Ovary (tissue), 9 donors: Measurements from ENCODE around the gene CAPN1. TPM values are rescaled to one million over a fixed set of nuclear protein-coding genes. Genes with fewer than 3 reads are reported as not detected.

ENCODE experiments used
- DNase-seq, 5 donors: peaks; one replicate each; pipeline ENCODE4 v3.0.0-alpha.2; 2019 to 2020
- H3K27ac ChIP-seq, 2 donors: fragments of 200-600 bp; one replicate each; pipeline versions ENCODE4 v1.5.1 to v1.8.0; 2019 to 2022
- H3K27me3 ChIP-seq: fragments of 200-600 bp; one replicate; pipeline ENCODE4 v1.8.0; 2022
- H3K36me3 ChIP-seq: fragments of 200-600 bp; sonication (generic); one replicate; pipeline ENCODE4 v1.5.1; 2019
- H3K4me1 ChIP-seq: one replicate; pipeline ENCODE4 v1.8.1; 2013; ENCODE audit warnings: mild to moderate bottlenecking, moderate library complexity; ENCODE audit not compliant: insufficient read depth
- H3K4me3 ChIP-seq: fragments of 200-600 bp; sonication (generic); one replicate; pipeline ENCODE4 v1.5.1; 2017
- H3K9me3 ChIP-seq, 2 donors: fragments of 200-600 bp in 1 of 2; sonication (generic) in 1 of 2; one replicate each; pipeline versions ENCODE4 v1.5.1 to v1.8.1; 2013 to 2019; ENCODE audit warnings: mild to moderate bottlenecking in 1 of 2, moderate library complexity in 1 of 2
- EP300 ChIP-seq: sonication (generic); formaldehyde crosslinking; IDR thresholded peaks from one replicate; pipeline ENCODE4 v1.6.1; 2017; ENCODE audit warnings: antibody characterized with exemption
- POLR2A ChIP-seq: fragments of 450-650 bp; IDR thresholded peaks from one replicate; pipeline ENCODE4 v1.6.1; 2017; ENCODE audit warnings: antibody characterized with exemption, mild to moderate bottlenecking, moderate library complexity
- WGBS, 3 donors: extraction: QIAGEN DNeasy Blood & Tissue Kit in 1 of 3; methylation state at CpG; one replicate each; pipeline versions ENCODE4 v1.1.5 to v1.1.7; 2013 to 2017; 5-methylcytosine and 5-hydroxymethylcytosine counted together
- intact Hi-C, 4 donors: fragments of 100-400 bp; cut with DNase I; formaldehyde crosslinking; loops; one replicate each; pipeline versions ENCODE4 v1.11.0 to v1.15.1; 2022 to 2023
- polyA plus RNA-seq, 2 donors: library from polyadenylated mRNA; stranded (reverse); fragments of 200-250 nt in 1 of 2; fragments of 350-450 nt in 1 of 2; fragmentation: Illumina TruSeq in 1 of 2; extraction: RNeasy Lipid Tissue Mini Kit (QIAGEN cat#74804) in 1 of 2; gene quantifications; one replicate each; pipeline ENCODE4 v1.2.3, GENCODE V29; 2013 to 2014
- total RNA-seq, 7 donors: library from RNA; depleted of rRNA in 2 of 7; stranded (reverse); fragments of >200 nt in 2 of 7; fragmentation: NEBNext Ultra II Directional in 3 of 7; extraction: Animal tissue kit (Norgen Biotek cat#: 25700) in 3 of 7; gene quantifications; one replicate each; pipeline versions ENCODE4 v1.1.0 to v1.2.4, GENCODE V29; 2016 to 2023
- TF ChIP-seq, protein P1 (sequence below), 3 donors: fragments of 450-650 bp in 2 of 3; fragments of 200-600 bp in 1 of 3; IDR thresholded peaks; one replicate each; pipeline versions ENCODE4 v1.5.1 to v1.8.0; 2016 to 2022; ENCODE audit warnings: antibody characterized with exemption in 3 of 3, mild to moderate bottlenecking in 1 of 3
- donor health status: DM: no; HTN: no; CAD: no; lungs with moderate emphysema.
- donor health status: DM: no; HTN: no; CAD: no.
- donor health status: Bipolar disorder and iron deficiency.
- donor health status: DM: yes; HTN: yes; CAD: no.
- donor health status: DM: no; HTN: no; CAD: no.
- donor health status: DM: yes; HTN: yes; CAD: no.

CAPN1 gene
- total and polyA plus RNA-seq, 9 donors, result 20.0 to 178 (median 124) TPM

DNA sequence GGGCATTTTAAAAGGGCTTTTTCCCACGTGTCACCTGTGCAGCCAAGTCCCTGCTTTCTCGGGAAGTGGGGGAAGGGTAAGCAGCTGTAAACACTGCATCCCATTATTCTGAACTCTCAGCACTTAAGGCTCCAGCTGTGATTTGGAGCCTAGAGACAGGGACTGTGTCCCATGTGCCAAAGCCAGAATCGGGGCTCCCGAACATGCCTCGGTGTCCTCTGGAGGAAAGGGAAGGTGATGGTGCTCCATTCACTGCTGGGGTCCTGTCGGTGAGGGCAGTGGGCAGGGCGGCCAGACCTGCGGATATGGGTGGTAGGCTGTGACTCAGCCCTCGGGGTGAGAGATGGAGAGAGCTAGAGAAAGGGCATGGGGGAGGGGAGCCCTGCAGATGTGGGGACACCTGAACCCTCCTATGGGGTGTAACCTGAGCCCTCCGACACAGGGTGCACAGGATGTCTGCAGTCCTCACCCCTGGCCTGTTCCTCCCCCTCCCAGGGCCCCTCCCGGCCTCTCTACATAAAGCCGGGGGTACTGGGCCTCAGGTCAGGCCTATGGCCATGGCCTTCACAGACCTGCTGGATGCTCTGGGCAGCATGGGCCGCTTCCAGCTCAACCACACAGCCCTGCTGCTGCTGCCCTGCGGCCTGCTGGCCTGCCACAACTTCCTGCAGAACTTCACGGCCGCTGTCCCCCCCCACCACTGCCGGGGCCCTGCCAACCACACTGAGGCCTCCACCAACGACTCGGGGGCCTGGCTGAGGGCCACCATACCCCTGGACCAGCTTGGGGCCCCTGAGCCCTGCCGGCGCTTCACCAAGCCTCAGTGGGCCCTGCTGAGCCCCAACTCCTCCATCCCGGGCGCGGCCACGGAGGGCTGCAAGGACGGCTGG lies 31.8 kb downstream of the CAPN1 start:
- H3K4me3 ChIP-seq, result no peak overlapping the region
- H3K9me3 ChIP-seq, result no peaks in the 10 kb centered on the region
- 46 to 57% (median 54%) methylated on average over 22 to 26 of the region's 26 CpGs for WGBS, 3 donors
- TF ChIP-seq, protein P1, sequence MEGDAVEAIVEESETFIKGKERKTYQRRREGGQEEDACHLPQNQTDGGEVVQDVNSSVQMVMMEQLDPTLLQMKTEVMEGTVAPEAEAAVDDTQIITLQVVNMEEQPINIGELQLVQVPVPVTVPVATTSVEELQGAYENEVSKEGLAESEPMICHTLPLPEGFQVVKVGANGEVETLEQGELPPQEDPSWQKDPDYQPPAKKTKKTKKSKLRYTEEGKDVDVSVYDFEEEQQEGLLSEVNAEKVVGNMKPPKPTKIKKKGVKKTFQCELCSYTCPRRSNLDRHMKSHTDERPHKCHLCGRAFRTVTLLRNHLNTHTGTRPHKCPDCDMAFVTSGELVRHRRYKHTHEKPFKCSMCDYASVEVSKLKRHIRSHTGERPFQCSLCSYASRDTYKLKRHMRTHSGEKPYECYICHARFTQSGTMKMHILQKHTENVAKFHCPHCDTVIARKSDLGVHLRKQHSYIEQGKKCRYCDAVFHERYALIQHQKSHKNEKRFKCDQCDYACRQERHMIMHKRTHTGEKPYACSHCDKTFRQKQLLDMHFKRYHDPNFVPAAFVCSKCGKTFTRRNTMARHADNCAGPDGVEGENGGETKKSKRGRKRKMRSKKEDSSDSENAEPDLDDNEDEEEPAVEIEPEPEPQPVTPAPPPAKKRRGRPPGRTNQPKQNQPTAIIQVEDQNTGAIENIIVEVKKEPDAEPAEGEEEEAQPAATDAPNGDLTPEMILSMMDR (IDR thresholded peaks at IDR 0.05), result no peak
- TF ChIP-seq POLR2A (no peak), EP300 (no peak)
- H3K4me1 ChIP-seq, result no peaks in the 10 kb centered on the region
- H3K36me3 ChIP-seq, result no peaks in the 10 kb centered on the region
- no peak for DNase-seq
- intact Hi-C loops, result no loop called here
- no peaks in the 10 kb centered on the region for H3K27me3 ChIP-seq
- no peak overlapping the region for H3K27ac ChIP-seq

DNA sequence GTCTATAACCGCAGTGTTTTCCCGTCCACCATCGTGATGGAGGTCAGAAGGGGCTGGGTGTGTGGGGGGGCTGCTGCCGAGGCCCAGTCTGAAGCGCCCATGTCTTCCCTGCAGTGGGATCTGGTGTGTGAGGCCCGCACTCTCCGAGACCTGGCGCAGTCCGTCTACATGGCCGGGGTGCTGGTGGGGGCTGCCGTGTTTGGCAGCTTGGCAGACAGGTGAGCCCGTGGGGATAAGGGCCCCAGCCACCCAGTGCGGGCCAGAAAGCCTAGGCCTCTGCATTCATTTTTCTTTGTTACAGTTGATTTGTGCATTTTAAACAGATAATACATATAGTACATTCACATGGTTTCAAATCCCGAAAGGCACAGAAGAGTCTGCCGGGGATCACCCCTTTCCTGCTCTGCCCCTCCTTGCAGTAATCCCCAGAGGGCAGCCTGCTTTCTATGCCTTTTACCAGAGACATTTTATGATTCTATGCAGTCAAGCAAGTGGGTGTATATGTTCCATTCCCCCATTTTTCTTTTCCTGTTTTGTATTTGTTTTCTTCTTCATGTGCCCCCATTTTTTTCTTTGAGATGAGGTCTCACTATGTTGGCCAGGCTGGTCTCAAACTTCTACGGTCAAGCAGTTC lies 32.6 kb downstream of the CAPN1 start:
- intact Hi-C loops, result no loop called here
- 70 to 77% (median 72%) methylated on average over 16 of the region's 16 CpGs for WGBS, 3 donors
- DNase-seq, result no peak
- TF ChIP-seq, protein P1 (IDR thresholded peaks at IDR 0.05), result no peak
- TF ChIP-seq EP300 (no peak), POLR2A (no peak)
- Histone ChIP-seq H3K4me1 (no peaks in the 10 kb centered on the region), H3K27ac (no peak overlapping the region), H3K9me3 (no peaks in the 10 kb centered on the region), H3K36me3 (no peaks in the 10 kb centered on the region), H3K27me3 (no peaks in the 10 kb centered on the region), H3K4me3 (no peak overlapping the region)

DNA sequence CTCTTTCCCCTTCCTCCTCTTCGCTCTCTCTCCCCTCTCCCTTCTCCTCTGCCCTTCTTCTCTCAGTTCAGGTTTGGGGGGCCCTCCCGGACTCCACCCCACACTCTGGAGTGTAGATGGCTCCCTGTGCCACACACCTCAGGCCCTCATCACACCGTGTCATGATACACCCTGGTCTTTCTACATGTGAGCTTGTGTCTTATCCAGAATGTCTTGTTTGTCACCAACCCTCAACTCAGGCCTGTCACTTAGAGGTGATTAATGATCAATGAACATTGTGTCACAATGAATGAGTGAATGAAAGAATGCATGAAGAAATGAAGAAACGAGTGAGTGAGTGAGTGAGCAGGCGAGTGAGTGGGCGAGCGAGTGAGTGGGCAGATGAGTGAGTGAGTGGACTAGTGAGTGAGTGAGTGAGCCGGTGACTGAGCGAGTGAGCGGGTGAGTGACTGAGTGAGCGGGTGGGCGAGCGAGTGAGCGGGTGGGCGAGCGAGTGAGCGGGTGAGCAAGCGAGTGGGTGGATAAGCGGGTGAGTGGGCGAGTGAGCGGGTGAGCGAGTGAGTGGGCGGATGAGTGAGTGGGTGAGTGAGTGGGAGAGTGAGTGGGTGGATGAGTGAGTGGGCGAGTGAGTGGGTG lies 33.8 kb downstream of the CAPN1 start:
- H3K27me3 ChIP-seq, result no peaks in the 10 kb centered on the region
- TF ChIP-seq EP300 (no peak), POLR2A (no peak)
- TF ChIP-seq, protein P1 (IDR thresholded peaks at IDR 0.05), result no peak
- no peaks in the 10 kb centered on the region for H3K4me1 ChIP-seq
- H3K4me3 ChIP-seq, result no peak overlapping the region
- H3K9me3 ChIP-seq, result no peaks in the 10 kb centered on the region
- intact Hi-C loops, result no loop called here
- no peak overlapping the region for H3K27ac ChIP-seq
- no peaks in the 10 kb centered on the region for H3K36me3 ChIP-seq
- WGBS, 3 donors, result 88 to 94% (median 90%) methylated on average over 24 of the region's 24 CpGs
- no peak for DNase-seq

DNA sequence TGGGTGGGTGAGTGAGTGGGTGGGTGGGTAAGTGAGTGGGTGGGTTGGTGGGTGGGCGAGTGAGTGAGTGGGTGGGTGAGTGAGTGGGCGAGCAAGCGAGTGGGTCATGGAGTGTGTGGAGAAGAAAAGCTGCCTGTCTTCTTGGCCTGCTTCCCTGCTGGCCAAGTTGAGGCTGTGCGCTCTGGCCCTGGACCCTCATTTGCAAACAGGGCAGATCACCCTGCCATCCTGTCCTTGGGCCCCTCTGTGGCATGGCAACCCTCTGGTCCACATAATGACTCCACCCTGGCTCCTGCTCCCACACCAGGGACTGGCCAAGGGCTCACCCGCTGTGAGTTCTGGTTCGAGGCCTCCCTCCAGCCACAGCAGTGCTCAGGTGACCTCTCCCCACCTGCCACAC lies 35.1 kb downstream of the CAPN1 start:
- DNase-seq, result no peak
- WGBS, 3 donors, result 77 to 87% (median 86%) methylated on average over 6 of the region's 6 CpGs

More for the DNA sequence above, 35.1 kb downstream of the CAPN1 start:
- Histone ChIP-seq H3K27ac (no peak overlapping the region), H3K4me1 (no peaks in the 10 kb centered on the region), H3K9me3 (no peaks in the 10 kb centered on the region), H3K4me3 (no peak overlapping the region), H3K36me3 (no peaks in the 10 kb centered on the region), H3K27me3 (no peaks in the 10 kb centered on the region)
- intact Hi-C loops, result no loop called here
- TF ChIP-seq, protein P1 (IDR thresholded peaks at IDR 0.05), result no peak
- TF ChIP-seq EP300 (no peak), POLR2A (no peak)
